GM19099 (cell line): Measurements from ENCODE around the gene GDF3.

ENCODE experiments used
- POLR2A ChIP-seq: IDR thresholded peaks from 3 replicates; pipeline ENCODE4 v1.6.1; 2011; ENCODE audit warnings: low read depth; ENCODE audit not compliant: insufficient read length; ENCODE audit errors: extremely low read depth

The GDF3 gene

DNA sequence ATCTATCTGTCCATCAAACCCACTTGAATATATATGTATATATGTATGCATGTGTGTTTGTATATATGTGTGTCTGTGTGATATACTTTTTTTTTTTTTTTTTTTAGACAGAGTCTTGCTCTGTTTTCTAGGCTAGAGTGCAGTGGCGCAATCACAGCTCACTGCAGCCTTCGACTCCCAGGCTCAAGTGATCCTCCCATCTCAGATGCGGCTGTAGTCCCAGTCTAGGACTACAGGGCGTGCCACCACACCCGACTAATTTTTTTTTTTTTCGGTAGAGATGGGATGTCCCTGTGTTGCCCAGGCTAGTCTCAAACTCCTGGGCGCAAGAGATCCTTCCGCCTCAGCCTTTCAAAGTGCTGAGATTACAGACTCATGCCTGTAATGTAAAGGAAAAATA, 16.8 kb downstream of the GDF3 start:
- no peak for TF ChIP-seq POLR2A

DNA sequence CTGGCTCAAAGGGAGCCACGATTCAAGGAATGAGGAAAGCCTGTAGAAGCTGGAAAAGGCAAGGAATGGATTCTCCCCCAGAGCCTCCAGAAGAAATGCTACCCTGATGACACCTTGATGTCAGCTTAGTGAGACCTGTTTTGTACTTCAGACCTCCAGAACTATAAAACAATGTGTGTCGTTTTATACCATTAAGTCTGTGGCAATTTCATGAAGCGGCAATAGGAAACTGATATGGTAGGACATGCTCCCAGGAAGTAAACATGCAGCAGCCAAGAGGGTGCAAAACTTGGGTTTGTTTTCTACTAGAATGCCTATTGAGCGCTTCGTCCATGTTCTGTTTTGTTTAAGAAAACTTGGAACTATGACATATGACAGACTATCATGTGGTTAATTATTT, 27.4 kb downstream of the GDF3 start:
- no peak for TF ChIP-seq POLR2A

DNA sequence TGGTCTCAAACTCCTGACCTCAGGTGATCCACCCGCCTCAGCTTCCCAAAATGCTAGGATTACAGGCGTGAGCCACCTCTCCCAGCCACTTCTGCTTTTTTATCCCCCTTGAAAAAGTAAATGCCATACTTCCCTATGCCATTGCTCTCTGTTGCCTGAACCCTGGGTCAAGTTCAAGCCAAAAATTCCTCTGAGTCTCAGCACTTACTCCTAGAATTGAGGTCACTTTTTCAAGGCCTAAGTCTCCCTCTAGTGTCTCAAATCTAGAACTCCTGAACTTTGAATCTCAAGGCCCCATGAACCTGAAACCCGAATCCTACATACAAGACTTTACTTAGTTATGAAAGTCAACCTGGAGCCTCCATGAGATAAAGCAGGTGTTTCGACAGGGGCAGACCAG, 28.4 kb downstream of the GDF3 start:
- no peak for TF ChIP-seq POLR2A

DNA sequence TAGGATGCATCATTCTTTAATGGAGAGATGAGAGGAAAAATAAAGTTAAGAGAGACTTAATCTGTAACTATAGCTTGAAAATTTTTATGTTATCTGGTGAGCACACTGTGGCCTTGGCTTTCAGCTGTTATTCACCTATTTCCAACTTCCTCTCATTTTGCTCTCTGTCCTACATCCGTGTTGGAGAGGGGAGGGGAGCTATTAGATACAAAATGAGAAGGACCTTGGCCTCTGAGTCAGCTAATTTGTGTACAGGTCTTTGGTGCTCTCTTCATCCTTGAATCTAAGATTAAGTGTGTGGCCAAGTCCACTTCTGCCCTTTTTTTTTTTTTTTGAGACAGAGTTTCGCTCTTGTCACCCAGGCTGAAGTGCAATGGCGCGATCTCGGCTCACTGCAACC, 29.0 kb downstream of the GDF3 start:
- no peak for TF ChIP-seq POLR2A

DNA sequence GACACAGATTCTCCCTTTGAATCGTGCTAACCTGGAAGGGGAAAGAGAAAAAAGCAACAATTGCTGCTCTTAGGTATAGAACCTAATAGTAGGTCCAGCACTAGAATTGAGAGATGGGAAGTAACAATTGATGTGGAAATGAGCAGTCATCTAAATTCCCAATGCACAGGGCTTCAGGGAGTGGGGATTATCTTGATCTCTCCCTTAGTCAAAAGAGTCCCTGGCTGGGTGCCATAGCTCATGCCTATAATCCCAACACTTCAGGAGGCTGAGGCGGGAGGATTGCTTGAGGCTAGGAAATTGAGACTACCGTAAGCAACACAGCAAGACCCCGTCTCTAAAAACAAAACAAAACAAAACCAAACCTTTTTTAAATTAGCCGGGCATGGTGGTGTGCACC, 33.8 kb downstream of the GDF3 start:
- no peak for TF ChIP-seq POLR2A

DNA sequence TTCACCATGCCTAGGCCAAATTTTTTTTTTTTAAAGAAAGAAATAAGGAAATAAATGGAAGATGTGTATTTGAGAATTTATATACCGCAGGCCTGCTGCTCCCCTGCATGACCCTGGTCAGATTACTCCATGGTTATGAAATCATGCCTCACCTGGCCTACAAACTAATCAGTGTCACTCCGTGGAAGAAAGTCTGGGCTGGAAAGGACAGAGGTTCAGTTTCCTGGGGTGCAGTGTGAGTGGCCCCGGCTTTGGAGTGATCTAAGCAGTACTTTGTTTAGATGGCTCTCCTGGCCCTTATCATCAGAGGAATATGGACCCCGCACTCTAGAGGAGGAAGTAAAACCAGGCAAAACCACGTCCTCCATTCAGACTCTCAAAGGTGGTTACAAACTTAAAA, 39.5 kb downstream of the GDF3 start:
- no peak for TF ChIP-seq POLR2A

DNA sequence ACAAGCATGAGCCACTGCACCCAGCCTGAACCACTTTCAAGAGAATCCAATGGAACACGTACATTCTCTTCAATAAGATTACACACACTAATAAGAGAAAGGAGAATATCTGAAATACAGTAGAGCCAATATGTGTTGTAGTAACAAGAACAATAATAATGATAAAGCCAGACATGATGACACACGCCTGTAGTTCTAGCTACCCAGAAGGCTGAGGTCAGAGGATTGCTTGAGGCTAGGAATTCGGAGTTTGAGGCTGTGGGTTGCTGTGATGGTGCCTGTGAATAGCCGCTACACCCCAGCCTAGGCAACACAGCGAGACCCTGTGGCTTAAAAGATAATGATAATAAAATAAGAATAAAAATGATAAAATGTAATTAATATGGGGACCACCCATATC, 45.5 kb downstream of the GDF3 start:
- TF ChIP-seq POLR2A: no peak

DNA sequence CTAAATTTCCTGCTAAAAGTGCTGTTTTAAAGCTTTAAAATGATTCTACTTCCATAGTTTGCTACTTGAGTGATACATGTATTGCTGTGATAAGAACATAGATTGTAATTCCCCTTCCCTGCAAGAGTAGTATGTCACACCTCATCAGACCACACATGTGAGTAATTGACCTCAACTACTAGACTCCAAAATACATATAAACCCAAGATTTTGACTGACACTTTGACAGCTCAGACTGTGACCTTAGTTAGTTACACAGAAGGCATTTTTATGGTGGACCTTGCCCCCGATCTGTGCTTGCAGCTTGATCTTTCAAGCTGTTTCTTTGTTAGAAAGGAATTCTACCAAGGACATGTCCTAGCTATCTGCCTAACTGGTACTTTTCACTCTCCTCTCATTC, 48.5 kb downstream of the GDF3 start:
- no peak for TF ChIP-seq POLR2A

DNA sequence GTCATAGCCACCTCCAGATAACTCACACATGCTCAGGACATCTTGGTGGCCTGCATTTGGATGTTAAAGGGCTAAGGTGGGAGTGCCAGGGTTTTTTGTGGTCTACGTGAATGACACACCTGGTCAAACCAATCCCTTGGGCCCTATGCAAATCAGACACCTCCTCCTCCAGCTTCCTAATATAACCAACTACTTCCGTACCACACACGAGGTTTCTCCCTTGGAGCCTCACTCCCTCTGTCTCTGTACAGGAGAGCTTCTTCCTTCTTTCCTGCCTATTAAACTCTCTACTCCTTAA, 49.4 kb downstream of the GDF3 start:
- TF ChIP-seq POLR2A: no peak

DNA sequence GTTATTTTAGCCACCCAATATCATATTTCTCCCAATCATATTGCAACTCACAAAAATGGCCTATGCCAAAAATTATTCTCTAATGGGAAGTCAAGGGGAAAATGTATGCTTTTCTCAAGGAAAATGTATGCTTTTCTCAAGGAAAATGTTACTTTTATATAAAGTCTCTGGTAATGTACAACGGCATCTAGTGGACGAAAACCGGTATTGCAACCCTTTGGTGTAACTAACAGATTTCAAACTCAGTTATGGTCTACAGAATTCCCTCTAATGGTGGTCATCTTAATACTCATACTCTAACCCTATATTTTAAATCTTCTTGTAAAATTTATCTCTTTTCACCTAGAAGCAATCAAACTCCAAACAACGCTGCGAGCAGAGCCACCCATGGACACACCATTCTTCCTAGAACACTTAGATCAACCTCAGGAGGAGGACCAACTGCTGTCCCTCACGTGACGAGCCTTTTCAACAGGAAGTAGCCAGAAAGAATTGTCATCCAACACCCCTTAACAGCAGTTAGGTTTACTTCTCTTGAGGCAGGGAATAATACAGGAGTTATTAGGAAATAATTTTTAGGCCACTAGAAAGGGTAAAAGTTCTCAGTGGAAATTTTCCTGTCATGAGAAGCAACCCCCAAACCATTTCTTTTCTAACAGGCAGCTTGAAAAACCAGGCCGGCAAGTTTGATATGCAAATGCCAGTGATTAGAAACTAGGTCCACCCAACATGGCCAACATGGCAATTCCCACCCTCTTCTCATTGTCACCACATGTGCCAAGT, 50.0 kb downstream of the GDF3 start:
- no peak for TF ChIP-seq POLR2A

DNA sequence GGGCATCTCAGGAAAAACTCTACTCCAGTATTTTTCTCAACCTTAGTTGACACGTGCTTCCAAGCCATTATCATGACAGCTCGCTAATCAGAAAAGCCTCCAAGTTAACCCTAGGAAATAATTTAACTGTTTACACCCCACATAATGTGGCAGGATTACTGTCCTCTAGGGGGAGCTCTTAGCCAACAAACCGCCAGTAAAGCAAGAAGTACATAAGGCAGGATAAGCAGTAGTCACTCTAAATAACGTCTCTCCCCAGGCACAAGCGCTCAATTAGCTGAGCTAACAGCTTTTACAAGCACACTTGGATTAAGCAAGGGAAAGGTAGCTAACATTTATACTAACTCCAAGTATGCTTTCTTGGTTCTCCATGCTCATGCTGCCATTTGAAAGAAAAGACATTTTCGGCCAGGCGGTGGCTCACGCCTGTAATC, 52.7 kb downstream of the GDF3 start:
- TF ChIP-seq POLR2A: no peak

DNA sequence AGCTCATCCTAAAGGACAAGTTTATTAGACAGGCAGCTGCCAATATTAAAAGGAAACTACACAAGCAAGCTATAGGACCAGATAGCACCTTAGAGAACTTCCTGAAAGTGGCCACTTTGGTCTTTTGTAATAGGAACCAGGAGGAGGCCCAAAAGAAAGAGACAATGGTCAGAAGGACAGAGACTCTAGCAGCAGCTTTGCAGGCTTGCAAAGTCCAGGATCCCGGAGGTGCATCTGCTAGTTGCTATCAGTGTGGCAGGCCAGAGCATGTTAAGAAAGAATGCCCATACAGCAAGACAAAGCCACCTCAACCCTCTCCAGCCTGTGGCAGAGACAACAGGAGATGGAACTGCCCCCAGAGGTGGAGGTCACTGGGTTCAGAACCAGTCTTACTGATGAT, 53.3 kb downstream of the GDF3 start:
- TF ChIP-seq POLR2A: no peak
